ENCODE measurements around the gene NBPF8. TPM values are rescaled to one million over a fixed set of nuclear protein-coding genes. Genes with fewer than 3 reads are reported as not detected.
"Not testable (repeated sequence)": the region's sequence is repeated elsewhere in the genome, so short reads cannot be mapped to it uniquely, and the experiment has no call there.

The NBPF8 gene
- polyA plus RNA-seq (2013) = 7.0 and 7.4 TPM in 2 replicates

- H3K4ac ChIP-seq (ENCODE audit: low read depth, low read length); H3K79me1 ChIP-seq (ENCODE audit: low read length); H4K91ac ChIP-seq (ENCODE audit: low read depth, low read length); H3K36me3 ChIP-seq (ENCODE audit: control insufficient read depth in 1 of 2, insufficient read depth in 2 of 2, low read length in 2 of 2); H2BK5ac ChIP-seq (ENCODE audit: low read depth, low read length, poor library complexity); H2BK12ac ChIP-seq (ENCODE audit: low read length); H3K27me3 ChIP-seq (ENCODE audit: insufficient read depth, low read length); H3K18ac ChIP-seq (ENCODE audit: low read length); H4K8ac ChIP-seq (ENCODE audit: low read depth, low read length); H3K23ac ChIP-seq (ENCODE audit: low read length); H3K27ac ChIP-seq (ENCODE audit: low read depth, low read length); H3K79me2 ChIP-seq (ENCODE audit: control insufficient read depth, insufficient read depth, low read length, poor library complexity); H3K9ac ChIP-seq (ENCODE audit: low read length); H3K4me1 ChIP-seq (ENCODE audit: control insufficient read depth in 1 of 2, insufficient read depth in 2 of 2, low read length in 2 of 2); H3K9me3 ChIP-seq (ENCODE audit: insufficient read depth, low read depth, low read length); H3K14ac ChIP-seq (ENCODE audit: low read length); H2AFZ ChIP-seq (ENCODE audit: insufficient read depth, low read length, poor library complexity); H4K12ac ChIP-seq (ENCODE audit: low read depth, low read length); H2AK5ac ChIP-seq (ENCODE audit: low read length); H2BK120ac ChIP-seq (ENCODE audit: insufficient read depth, low read length, poor library complexity): not testable (repeated sequence)
- Histone ChIP-seq H3K4me2 (ENCODE audit: low read length) (peak within 1 kb of the TSS; percentile 58), H3K4me3 (ENCODE audit: low read depth, low read length) (peak within 1 kb of the TSS; percentile 65)
- peak; percentile 30 to 58 for DNase-seq
- WGBS (ENCODE audit: extremely low coverage, insufficient coverage, insufficient read length) = no CpG with 5 or more reads among the region's 64 CpGs
Observed at GRCh38 chr1:120414911-120415480, at the start of gene NBPF8. Gene NBPF8 (plus strand): TSS chr1:120415035. CDS start chr1:120436523, 21,488 bp downstream.

- not testable (repeated sequence) for H3K27me3 ChIP-seq (ENCODE audit: insufficient read depth, low read length); H2AFZ ChIP-seq (ENCODE audit: insufficient read depth, low read length, poor library complexity); H3K4me3 ChIP-seq (ENCODE audit: low read depth, low read length); H3K36me3 ChIP-seq (ENCODE audit: control insufficient read depth in 1 of 2, insufficient read depth in 2 of 2, low read length in 2 of 2); H3K23ac ChIP-seq (ENCODE audit: low read length); H3K18ac ChIP-seq (ENCODE audit: low read length); H3K4me1 ChIP-seq (ENCODE audit: control insufficient read depth in 1 of 2, insufficient read depth in 2 of 2, low read length in 2 of 2); H3K79me1 ChIP-seq (ENCODE audit: low read length); H2BK120ac ChIP-seq (ENCODE audit: insufficient read depth, low read length, poor library complexity); H4K12ac ChIP-seq (ENCODE audit: low read depth, low read length); H3K4ac ChIP-seq (ENCODE audit: low read depth, low read length); H2BK12ac ChIP-seq (ENCODE audit: low read length); H4K91ac ChIP-seq (ENCODE audit: low read depth, low read length); DNase-seq; H3K27ac ChIP-seq (ENCODE audit: low read depth, low read length); H3K79me2 ChIP-seq (ENCODE audit: control insufficient read depth, insufficient read depth, low read length, poor library complexity); H4K8ac ChIP-seq (ENCODE audit: low read depth, low read length); H3K4me2 ChIP-seq (ENCODE audit: low read length); H3K9me3 ChIP-seq (ENCODE audit: insufficient read depth, low read depth, low read length); H3K9ac ChIP-seq (ENCODE audit: low read length); H2BK5ac ChIP-seq (ENCODE audit: low read depth, low read length, poor library complexity); H2AK5ac ChIP-seq (ENCODE audit: low read length); H3K14ac ChIP-seq (ENCODE audit: low read length)
- WGBS (ENCODE audit: extremely low coverage, insufficient coverage, insufficient read length) = no CpG with 5 or more reads among the region's 6 CpGs
Observed at GRCh38 chr1:120367709-120368108, 47.1 kb upstream of the NBPF8 start.

GRCh38 chr1:120386651-120387050 is 28.2 kb upstream of the NBPF8 start:
- not testable (repeated sequence) for H4K91ac ChIP-seq (ENCODE audit: low read depth, low read length); H3K79me2 ChIP-seq (ENCODE audit: control insufficient read depth, insufficient read depth, low read length, poor library complexity); H3K23ac ChIP-seq (ENCODE audit: low read length); H3K4me3 ChIP-seq (ENCODE audit: low read depth, low read length); H3K27ac ChIP-seq (ENCODE audit: low read depth, low read length); H3K36me3 ChIP-seq (ENCODE audit: control insufficient read depth in 1 of 2, insufficient read depth in 2 of 2, low read length in 2 of 2); H2AK5ac ChIP-seq (ENCODE audit: low read length); H2BK12ac ChIP-seq (ENCODE audit: low read length); H2BK120ac ChIP-seq (ENCODE audit: insufficient read depth, low read length, poor library complexity); H3K9ac ChIP-seq (ENCODE audit: low read length); H3K4me2 ChIP-seq (ENCODE audit: low read length); H3K4me1 ChIP-seq (ENCODE audit: control insufficient read depth in 1 of 2, insufficient read depth in 2 of 2, low read length in 2 of 2); H4K12ac ChIP-seq (ENCODE audit: low read depth, low read length); H4K8ac ChIP-seq (ENCODE audit: low read depth, low read length); H3K9me3 ChIP-seq (ENCODE audit: insufficient read depth, low read depth, low read length); H3K18ac ChIP-seq (ENCODE audit: low read length); H2BK5ac ChIP-seq (ENCODE audit: low read depth, low read length, poor library complexity); H3K14ac ChIP-seq (ENCODE audit: low read length); H3K4ac ChIP-seq (ENCODE audit: low read depth, low read length); H3K79me1 ChIP-seq (ENCODE audit: low read length); H2AFZ ChIP-seq (ENCODE audit: insufficient read depth, low read length, poor library complexity); H3K27me3 ChIP-seq (ENCODE audit: insufficient read depth, low read length)
- peak in 1 of 2 donors; percentile 3 for DNase-seq
- WGBS (ENCODE audit: extremely low coverage, insufficient coverage, insufficient read length) = no CpG with 5 or more reads among the region's 5 CpGs

- not testable (repeated sequence) for H3K18ac ChIP-seq (ENCODE audit: low read length); H4K8ac ChIP-seq (ENCODE audit: low read depth, low read length); H4K91ac ChIP-seq (ENCODE audit: low read depth, low read length); H3K4me2 ChIP-seq (ENCODE audit: low read length); H3K14ac ChIP-seq (ENCODE audit: low read length); H2BK12ac ChIP-seq (ENCODE audit: low read length); H2BK120ac ChIP-seq (ENCODE audit: insufficient read depth, low read length, poor library complexity); H3K9me3 ChIP-seq (ENCODE audit: insufficient read depth, low read depth, low read length); H3K4ac ChIP-seq (ENCODE audit: low read depth, low read length); H3K79me1 ChIP-seq (ENCODE audit: low read length); H2BK5ac ChIP-seq (ENCODE audit: low read depth, low read length, poor library complexity); H3K79me2 ChIP-seq (ENCODE audit: control insufficient read depth, insufficient read depth, low read length, poor library complexity); H3K36me3 ChIP-seq (ENCODE audit: control insufficient read depth in 1 of 2, insufficient read depth in 2 of 2, low read length in 2 of 2); H3K27me3 ChIP-seq (ENCODE audit: insufficient read depth, low read length); H2AFZ ChIP-seq (ENCODE audit: insufficient read depth, low read length, poor library complexity); H3K4me1 ChIP-seq (ENCODE audit: control insufficient read depth in 1 of 2, insufficient read depth in 2 of 2, low read length in 2 of 2); H2AK5ac ChIP-seq (ENCODE audit: low read length); H3K23ac ChIP-seq (ENCODE audit: low read length); H3K27ac ChIP-seq (ENCODE audit: low read depth, low read length); H4K12ac ChIP-seq (ENCODE audit: low read depth, low read length); H3K4me3 ChIP-seq (ENCODE audit: low read depth, low read length); H3K9ac ChIP-seq (ENCODE audit: low read length)
- no CpG with 5 or more reads among the region's 29 CpGs for WGBS (ENCODE audit: extremely low coverage, insufficient coverage, insufficient read length)
- peak; percentile 2 to 35 for DNase-seq
Observed at GRCh38 chr1:120388597-120389126, 26.2 kb upstream of the NBPF8 start.

All from trophoblast cell (in vitro differentiated cells and primary cell).